ENCODE measurements around the gene C6orf47. TPM values are rescaled to one million over a fixed set of nuclear protein-coding genes. Genes with fewer than 3 reads are reported as not detected.

The C6orf47 gene
- total and polyA plus RNA-seq, 2 of the 13 experiments (the other 11 are each of a cell fraction or from before 2014, with no cell fraction given) = 1.7 to 18.1 TPM

- 0 out of 2 replicates have a peak, but pooled peaks have one; percentile 40 for TF ChIP-seq ZNF333 (CRISPR knock-in tag; IDR thresholded peaks at IDR 0.05; ENCODE audit: borderline replicate concordance)
- TF ChIP-seq ZNF530 (CRISPR knock-in tag; IDR thresholded peaks at IDR 0.05; ENCODE audit: low read depth) = no peak
- no peak for TF ChIP-seq ZNF703 (CRISPR knock-in tag; IDR thresholded peaks at IDR 0.05; ENCODE audit: borderline replicate concordance)
- TF ChIP-seq TP53 (CRISPR knock-in tag; conservative IDR thresholded peaks at IDR 0.05) = peak; percentile 83; the same call in 1 of the 2 replicates
- no peak for TF ChIP-seq ZNF382 (CRISPR knock-in tag; IDR thresholded peaks at IDR 0.05; ENCODE audit: borderline replicate concordance)
- 0 out of 2 replicates have a peak, but pooled peaks have one; percentile 42 for TF ChIP-seq TEAD2 (CRISPR knock-in tag; IDR thresholded peaks at IDR 0.05)
- TF ChIP-seq GTF3A (CRISPR knock-in tag; conservative IDR thresholded peaks at IDR 0.05) = no peak
- no peak for TF ChIP-seq CC2D1A (CRISPR knock-in tag; IDR thresholded peaks at IDR 0.05)
- TF ChIP-seq ZNF879 (CRISPR knock-in tag; IDR thresholded peaks at IDR 0.05) = no peak
- no peak for TF ChIP-seq ZNF652 (CRISPR knock-in tag; IDR thresholded peaks at IDR 0.05; ENCODE audit: borderline replicate concordance, low read depth)
- TF ChIP-seq JUNB (CRISPR knock-in tag; IDR thresholded peaks at IDR 0.05; ENCODE audit: borderline replicate concordance) = 0 out of 2 replicates have a peak, but pooled peaks have one; percentile 37
- TF ChIP-seq KLF6 (CRISPR knock-in tag; IDR thresholded peaks at IDR 0.05) = no peak
- no peak for TF ChIP-seq LBX2 (CRISPR knock-in tag; IDR thresholded peaks at IDR 0.05; ENCODE audit: borderline replicate concordance)
- TF ChIP-seq ZNF260 (CRISPR knock-in tag; IDR thresholded peaks at IDR 0.05; ENCODE audit: borderline replicate concordance, low read depth) = no peak
- no peak for TF ChIP-seq NFYB (CRISPR knock-in tag; IDR thresholded peaks at IDR 0.05)
- TF ChIP-seq SAP130 (CRISPR knock-in tag; IDR thresholded peaks at IDR 0.05; ENCODE audit: low read depth) = no peak
- TF ChIP-seq, protein P1, sequence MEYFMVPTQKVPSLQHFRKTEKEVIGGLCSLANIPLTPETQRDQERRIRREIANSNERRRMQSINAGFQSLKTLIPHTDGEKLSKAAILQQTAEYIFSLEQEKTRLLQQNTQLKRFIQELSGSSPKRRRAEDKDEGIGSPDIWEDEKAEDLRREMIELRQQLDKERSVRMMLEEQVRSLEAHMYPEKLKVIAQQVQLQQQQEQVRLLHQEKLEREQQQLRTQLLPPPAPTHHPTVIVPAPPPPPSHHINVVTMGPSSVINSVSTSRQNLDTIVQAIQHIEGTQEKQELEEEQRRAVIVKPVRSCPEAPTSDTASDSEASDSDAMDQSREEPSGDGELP (IDR thresholded peaks at IDR 0.05; ENCODE audit: borderline replicate concordance, low read depth) = no peak
- TF ChIP-seq KDM5A (IDR thresholded peaks at IDR 0.05; ENCODE audit: borderline replicate concordance, low read length) = no peak
- no peak for TF ChIP-seq ASH2L (IDR thresholded peaks at IDR 0.05; ENCODE audit: insufficient read length, low read depth, low read length)
- TF ChIP-seq, protein P2, sequence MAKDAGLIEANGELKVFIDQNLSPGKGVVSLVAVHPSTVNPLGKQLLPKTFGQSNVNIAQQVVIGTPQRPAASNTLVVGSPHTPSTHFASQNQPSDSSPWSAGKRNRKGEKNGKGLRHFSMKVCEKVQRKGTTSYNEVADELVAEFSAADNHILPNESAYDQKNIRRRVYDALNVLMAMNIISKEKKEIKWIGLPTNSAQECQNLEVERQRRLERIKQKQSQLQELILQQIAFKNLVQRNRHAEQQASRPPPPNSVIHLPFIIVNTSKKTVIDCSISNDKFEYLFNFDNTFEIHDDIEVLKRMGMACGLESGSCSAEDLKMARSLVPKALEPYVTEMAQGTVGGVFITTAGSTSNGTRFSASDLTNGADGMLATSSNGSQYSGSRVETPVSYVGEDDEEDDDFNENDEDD (CRISPR knock-in tag; IDR thresholded peaks at IDR 0.05; ENCODE audit: borderline replicate concordance) = no peak
- no peak for TF ChIP-seq STAT5B (CRISPR knock-in tag; IDR thresholded peaks at IDR 0.05)
- TF ChIP-seq ZBTB3 (CRISPR knock-in tag; IDR thresholded peaks at IDR 0.05; ENCODE audit: borderline replicate concordance, low read depth) = no peak
- TF ChIP-seq THAP7 (CRISPR knock-in tag; IDR thresholded peaks at IDR 0.05) = no peak
- TF ChIP-seq ZNF570 (CRISPR knock-in tag; IDR thresholded peaks at IDR 0.05; ENCODE audit: borderline replicate concordance) = no peak
- TF ChIP-seq ZNF34 (CRISPR knock-in tag; IDR thresholded peaks at IDR 0.05; ENCODE audit: borderline replicate concordance) = no peak
- TF ChIP-seq ZNF562 (CRISPR knock-in tag; IDR thresholded peaks at IDR 0.05; ENCODE audit: borderline replicate concordance) = no peak
- no peak for TF ChIP-seq CEBPB (IDR thresholded peaks at IDR 0.05; ENCODE audit: borderline replicate concordance, low read depth, low read length)
- no peak for TF ChIP-seq NCOR1 (IDR thresholded peaks at IDR 0.05; ENCODE audit: borderline replicate concordance, low read length)
Observed at GRCh38 chr6:31663961-31664789, 3.6 kb upstream of the C6orf47 start (continued).

Measured in HepG2 (cell line).